ENCODE measurements around the gene CDK17. TPM values are rescaled to one million over a fixed set of nuclear protein-coding genes. Genes with fewer than 3 reads are reported as not detected.

CDK17 gene
- total and polyA plus RNA-seq, 4 donors = 13.7 to 130 (median 29.1) TPM

DNA sequence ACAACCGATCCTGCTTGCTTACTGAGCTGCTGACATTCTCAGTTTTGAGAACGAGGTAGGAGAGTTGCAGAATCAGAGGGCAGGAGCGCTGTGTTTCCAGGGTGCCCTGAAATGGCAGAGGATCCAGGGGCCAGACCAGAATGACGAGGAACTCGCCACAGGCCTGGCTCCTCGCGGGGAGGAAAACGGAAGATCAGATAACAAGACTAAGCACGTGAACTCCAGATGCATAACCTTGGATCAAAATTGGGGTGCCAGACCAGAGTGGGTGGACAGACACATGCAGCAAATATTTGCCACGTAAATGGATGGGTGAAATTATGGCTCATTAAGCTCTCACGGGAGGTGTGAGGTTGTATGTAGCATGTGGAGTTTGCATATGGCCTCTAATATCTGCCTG lies 159.6 kb downstream of the CDK17 start:
- TF ChIP-seq, protein P1, sequence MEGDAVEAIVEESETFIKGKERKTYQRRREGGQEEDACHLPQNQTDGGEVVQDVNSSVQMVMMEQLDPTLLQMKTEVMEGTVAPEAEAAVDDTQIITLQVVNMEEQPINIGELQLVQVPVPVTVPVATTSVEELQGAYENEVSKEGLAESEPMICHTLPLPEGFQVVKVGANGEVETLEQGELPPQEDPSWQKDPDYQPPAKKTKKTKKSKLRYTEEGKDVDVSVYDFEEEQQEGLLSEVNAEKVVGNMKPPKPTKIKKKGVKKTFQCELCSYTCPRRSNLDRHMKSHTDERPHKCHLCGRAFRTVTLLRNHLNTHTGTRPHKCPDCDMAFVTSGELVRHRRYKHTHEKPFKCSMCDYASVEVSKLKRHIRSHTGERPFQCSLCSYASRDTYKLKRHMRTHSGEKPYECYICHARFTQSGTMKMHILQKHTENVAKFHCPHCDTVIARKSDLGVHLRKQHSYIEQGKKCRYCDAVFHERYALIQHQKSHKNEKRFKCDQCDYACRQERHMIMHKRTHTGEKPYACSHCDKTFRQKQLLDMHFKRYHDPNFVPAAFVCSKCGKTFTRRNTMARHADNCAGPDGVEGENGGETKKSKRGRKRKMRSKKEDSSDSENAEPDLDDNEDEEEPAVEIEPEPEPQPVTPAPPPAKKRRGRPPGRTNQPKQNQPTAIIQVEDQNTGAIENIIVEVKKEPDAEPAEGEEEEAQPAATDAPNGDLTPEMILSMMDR (IDR thresholded peaks at IDR 0.05; ENCODE audit: control extremely low read depth, extremely low read depth) = no peak
- no peak for DNase-seq
- H3K36me3 ChIP-seq (ENCODE audit: control insufficient read depth in 4 of 4, insufficient read depth in 4 of 4, low read length in 4 of 4) = peaks cover 0 to 12% (median 0%) of the 10 kb centered on the region in 4 donors
- peak overlapping the region in 1 of 2 donors; percentile 15 for H3K9ac ChIP-seq (ENCODE audit: insufficient read depth in 1 of 2, low read length in 2 of 2)
- peaks cover 0 to 42% (median 19%) of the 10 kb centered on the region in 5 donors for H3K4me1 ChIP-seq (ENCODE audit: control insufficient read depth in 5 of 5, insufficient read depth in 5 of 5, low read length in 5 of 5)
- 58 to 61% methylated on average over 11 of the region's 11 CpGs for WGBS, 2 donors
- no peaks in the 10 kb centered on the region for H3K27me3 ChIP-seq (ENCODE audit: control insufficient read depth in 3 of 3, insufficient read depth in 3 of 3, low read length in 2 of 3)
- H3K9me3 ChIP-seq (ENCODE audit: control insufficient read depth in 4 of 4, insufficient read depth in 3 of 4, low read length in 3 of 4) = no peaks in the 10 kb centered on the region
- no peak for ATAC-seq (ENCODE audit: insufficient read depth, low FRiP score)
- H3K4me3 ChIP-seq = no peak overlapping the region
- no peak overlapping the region for H3K27ac ChIP-seq (ENCODE audit: low read depth in 1 of 2, low read length in 1 of 2)

DNA sequence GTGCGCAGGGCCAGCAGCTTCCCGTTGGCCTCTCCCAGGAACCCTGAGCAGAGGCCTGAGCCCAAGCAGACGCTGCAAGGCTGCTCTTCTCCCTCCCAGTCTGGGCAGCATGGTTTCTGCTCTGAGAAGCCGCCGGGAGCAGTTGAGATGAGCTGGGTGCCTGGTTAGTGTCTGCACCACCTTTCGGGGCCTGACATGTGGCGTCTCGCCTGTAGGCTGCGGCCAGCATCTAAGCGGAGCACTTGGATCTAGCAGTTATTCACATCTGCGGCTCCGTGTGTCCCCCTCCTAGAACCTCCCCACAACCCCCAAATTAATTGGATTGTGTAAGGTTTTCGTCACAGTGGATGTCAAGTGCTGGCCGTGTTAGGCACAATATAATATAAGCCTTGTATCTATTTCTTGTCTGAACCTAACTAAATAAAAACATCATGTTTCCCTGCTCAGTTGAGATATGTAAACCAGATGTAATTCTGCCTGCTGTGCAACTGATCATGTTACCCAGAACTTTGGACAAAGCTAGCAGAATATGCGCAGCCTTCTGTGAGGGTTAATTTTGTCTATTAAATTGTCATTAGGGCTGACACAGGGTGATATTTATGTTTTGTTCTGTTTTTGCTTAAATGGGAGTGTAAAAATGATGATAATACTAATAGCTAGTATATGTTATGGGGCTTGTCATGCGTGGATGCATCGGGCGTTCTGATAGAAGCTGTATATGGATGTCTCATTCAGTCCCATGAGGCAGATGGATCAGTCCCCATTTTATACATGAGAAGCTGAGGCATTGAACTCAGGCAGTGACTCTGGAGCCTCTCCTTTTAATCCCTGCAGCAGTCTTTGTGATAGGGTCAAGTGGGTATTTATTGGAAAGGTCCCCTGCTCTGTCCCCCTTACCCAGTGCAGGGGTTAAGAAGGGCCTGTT lies 160.3 kb downstream of the CDK17 start:
- 78 to 80% methylated on average over 18 of the region's 18 CpGs for WGBS, 2 donors
- peak overlapping the region; percentile 3 to 38 for H3K27ac ChIP-seq (ENCODE audit: low read depth in 1 of 2, low read length in 1 of 2)
- H3K4me1 ChIP-seq (ENCODE audit: control insufficient read depth in 5 of 5, insufficient read depth in 5 of 5, low read length in 5 of 5) = peaks cover 0 to 46% (median 20%) of the 10 kb centered on the region in 5 donors
- no peaks in the 10 kb centered on the region for H3K9me3 ChIP-seq (ENCODE audit: control insufficient read depth in 4 of 4, insufficient read depth in 3 of 4, low read length in 3 of 4)
- ATAC-seq (ENCODE audit: insufficient read depth, low FRiP score) (no peak), DNase-seq (peak; percentile 34 to 71 (median 56))
- H3K27me3 ChIP-seq (ENCODE audit: control insufficient read depth in 3 of 3, insufficient read depth in 3 of 3, low read length in 2 of 3) = no peaks in the 10 kb centered on the region
- H3K36me3 ChIP-seq (ENCODE audit: control insufficient read depth in 4 of 4, insufficient read depth in 4 of 4, low read length in 4 of 4) = peaks cover 0 to 12% (median under 1%) of the 10 kb centered on the region in 4 donors
- TF ChIP-seq, protein P1 (IDR thresholded peaks at IDR 0.05; ENCODE audit: control extremely low read depth, extremely low read depth) = no peak
- H3K4me3 ChIP-seq = no peak overlapping the region
- peak overlapping the region in 1 of 2 donors; percentile 0 for H3K9ac ChIP-seq (ENCODE audit: insufficient read depth in 1 of 2, low read length in 2 of 2)

DNA sequence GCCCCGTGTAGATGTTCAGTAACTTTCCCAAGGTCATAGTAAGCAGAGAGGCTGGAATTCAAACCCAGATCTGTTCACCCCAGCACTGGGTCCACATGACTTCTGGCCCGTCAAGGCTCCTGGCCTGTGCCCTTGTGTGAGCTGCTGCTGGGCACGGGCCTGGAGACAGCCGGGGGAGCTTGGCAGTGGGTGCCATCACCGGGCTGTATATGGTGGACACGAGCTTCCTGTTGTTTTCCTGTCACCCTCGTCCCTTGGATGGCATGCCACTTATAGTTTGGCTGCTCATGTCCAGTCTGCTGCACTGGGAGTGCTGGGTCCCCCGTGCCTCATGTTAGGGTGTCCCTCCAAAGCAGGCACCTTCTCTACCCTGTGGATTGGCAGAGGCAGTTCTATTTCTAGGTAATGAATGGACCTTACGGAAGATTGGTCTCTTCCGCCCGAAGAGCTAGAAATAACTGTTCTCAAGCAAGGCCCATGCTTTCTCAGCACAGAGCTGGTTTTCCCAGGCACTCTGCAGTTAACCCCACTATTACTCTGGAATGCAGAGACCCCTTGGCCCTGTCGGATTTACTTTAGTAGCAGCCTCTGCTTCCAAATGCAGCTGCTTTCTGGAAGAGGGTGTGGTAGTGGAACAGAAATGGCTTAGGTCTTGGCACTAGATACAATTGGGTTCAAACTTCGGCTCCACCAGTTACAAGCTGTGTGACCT lies 161.7 kb downstream of the CDK17 start:
- H3K36me3 ChIP-seq (ENCODE audit: control insufficient read depth in 4 of 4, insufficient read depth in 4 of 4, low read length in 4 of 4) = peaks cover 0 to 12% (median under 1%) of the 10 kb centered on the region in 4 donors
- DNase-seq (peak in 1 of 3 donors; percentile 35), ATAC-seq (ENCODE audit: insufficient read depth, low FRiP score) (no peak)
- peak overlapping the region; percentile 43 for H3K27ac ChIP-seq (ENCODE audit: low read depth in 1 of 2, low read length in 1 of 2)
- no peak overlapping the region for H3K4me3 ChIP-seq
- H3K27me3 ChIP-seq (ENCODE audit: control insufficient read depth in 3 of 3, insufficient read depth in 3 of 3, low read length in 2 of 3) = no peaks in the 10 kb centered on the region
- TF ChIP-seq, protein P1 (IDR thresholded peaks at IDR 0.05; ENCODE audit: control extremely low read depth, extremely low read depth) = no peak
- no peaks in the 10 kb centered on the region for H3K9me3 ChIP-seq (ENCODE audit: control insufficient read depth in 4 of 4, insufficient read depth in 3 of 4, low read length in 3 of 4)
- 64 to 73% methylated on average over 13 of the region's 13 CpGs for WGBS, 2 donors
- H3K4me1 ChIP-seq (ENCODE audit: control insufficient read depth in 5 of 5, insufficient read depth in 5 of 5, low read length in 5 of 5) = peaks cover 0 to 54% (median 28%) of the 10 kb centered on the region in 5 donors
- H3K9ac ChIP-seq (ENCODE audit: insufficient read depth in 1 of 2, low read length in 2 of 2) = no peak overlapping the region

Data from lung (tissue), 12 donors.